NK-92 treated with Interleukin-12 subunit alpha and Interleukin-12 subunit beta, amount 100 ng/mL, for 24 hours (cell line): ENCODE data around the gene P4HB.
A peak's percentile ranks its signal among the peaks of the same experiment; 100 is the strongest.

Experiments used
- DNase-seq: peaks from one replicate; lab custom pipeline; 2025; lab: John Stamatoyannopoulos, UW

P4HB gene

DNA sequence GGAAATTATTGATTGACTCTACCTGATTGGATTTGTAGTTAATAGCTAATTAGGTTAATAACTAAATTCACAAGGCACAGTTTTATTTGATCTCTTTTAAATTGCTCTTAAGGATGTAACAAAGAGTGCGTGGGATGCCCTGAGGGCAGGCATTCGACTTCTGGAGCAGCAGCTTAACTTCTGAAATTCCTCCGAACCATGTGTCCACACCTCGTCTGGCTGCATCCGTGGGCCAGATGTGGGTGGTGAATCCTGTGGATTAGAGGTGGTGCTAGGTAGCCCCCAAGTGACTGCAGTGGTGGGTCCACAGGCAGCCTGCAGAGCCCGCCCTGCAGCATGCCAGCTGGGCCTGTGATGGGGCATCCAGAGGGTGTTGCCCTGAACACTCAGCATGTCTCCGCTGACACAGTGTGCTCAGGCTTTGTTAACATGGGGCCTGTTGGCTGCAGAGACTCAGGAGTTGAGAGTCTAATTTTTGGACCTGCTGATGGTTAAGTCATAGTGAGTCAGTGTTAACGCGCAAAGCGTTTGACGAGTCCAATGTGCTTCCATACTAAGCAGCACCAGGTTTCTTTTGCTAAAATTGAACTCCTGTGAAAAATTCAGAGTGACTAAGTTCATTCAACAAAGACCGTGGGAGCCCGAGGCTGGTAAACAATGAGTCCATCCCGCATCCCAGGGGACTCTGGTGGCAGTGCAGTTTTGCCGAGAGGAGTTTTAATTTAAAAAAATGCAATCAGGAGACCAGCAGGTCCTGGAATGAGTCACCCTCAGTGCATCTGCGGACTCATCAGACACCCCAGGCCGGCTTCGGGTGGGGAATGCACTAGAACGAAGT, 37.9 kb upstream of the P4HB start:
- no peak for DNase-seq

DNA sequence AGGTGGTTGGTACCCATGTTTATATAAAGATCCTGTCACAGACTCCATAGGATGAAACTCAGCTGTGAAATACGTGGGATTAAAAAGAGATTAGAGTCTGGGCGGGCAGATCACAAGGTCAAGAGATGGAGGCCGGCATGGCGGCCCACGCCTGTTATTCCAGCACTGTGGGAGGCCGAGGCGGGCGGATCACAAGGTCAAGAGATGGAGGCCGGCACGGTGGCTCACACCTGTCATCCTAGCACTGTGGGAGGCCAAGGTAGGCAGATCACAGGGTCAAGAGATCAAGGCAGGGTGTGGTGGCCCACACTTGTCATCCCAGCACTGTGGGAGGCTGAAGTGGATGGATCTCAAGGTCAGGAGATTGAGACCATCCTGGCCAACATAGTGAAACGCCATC, 35.1 kb upstream of the P4HB start:
- no peak for DNase-seq

DNA sequence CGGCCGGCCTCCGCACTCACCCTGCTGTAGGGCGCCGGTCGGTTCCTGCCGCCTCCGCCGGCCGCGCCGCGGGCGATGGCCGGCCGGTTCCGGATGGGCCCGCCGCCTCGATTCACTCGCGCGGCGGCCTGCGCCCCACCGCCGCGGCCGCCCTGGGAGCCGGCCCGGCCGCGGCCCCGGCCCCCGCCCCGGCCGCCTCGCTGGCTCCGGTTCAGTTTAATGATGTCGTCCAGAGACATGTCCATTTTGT, 30.9 kb upstream of the P4HB start:
- no peak for DNase-seq

DNA sequence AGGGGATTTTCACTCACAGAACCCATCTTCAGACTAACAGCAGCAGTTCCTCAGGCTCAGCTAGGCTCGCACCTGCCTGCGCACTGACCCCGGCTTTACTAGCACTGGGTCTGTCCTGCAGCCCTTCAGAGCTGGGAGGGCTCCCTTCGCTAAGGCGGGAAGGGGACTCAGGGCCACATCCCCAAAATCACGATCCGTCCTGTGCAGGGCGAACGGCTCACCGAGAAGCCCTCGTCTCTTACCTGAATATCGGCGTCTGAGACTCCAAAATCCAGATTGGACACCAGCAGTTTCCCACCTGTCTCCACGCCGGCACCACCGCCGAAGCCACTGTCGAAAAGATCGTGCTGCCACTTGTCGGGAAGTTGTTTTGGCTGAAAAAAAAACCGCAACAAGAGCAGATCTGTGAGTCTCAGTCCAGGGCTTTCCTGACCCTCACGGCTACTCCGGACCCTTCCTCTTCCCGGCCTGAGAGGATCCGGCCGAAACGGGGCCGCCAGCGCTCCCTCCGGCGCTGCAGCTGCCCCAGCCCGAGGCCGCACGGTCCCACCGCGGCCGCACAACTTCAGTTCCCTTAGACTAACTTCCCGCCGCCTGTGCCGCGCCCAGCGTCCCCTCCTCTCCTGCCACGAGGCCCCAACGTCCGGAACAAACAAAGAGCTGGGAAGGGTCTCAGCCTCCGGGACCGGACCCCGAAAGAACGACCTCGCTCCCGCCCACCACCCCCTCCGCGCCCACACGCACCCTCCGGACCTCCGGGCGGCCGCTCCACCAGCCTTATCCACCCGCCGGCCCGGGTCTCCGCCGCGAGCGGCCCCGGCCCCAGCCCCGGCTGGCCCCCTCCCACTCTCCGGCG, 30.3 kb upstream of the P4HB start:
- DNase-seq = no peak

- no peak for DNase-seq
Observed at GRCh38 chr17:81889602-81890001, 29.3 kb upstream of the P4HB start.

DNA sequence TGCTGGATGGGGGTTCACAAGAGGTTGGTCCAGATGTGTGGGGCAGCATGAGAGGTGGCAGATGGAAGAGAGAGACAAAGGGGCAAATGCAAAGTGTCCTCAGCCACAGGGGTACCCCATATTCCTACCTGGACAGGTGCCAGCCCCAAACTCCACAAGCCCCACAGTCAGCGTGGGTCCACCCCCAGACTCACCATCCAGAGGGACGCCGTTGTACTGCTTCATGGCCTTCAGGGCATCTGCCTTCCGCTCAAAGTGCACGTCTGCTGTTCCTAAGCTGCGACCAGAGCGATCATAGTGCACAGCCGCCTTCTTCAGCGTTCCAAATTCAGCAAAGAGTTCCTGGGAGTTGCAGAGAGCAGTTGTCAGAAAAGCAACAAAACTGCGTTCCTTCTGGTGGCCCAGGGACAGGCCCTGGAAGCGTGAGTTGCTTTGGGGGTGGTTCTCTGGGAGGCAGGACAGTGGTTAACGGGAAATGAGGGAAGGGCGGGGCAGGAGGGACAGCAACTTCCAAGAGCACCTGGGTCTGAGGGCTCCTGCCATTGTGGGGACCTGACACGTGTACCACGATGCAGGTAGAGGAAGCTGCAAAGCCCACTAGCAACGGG, 28.8 kb upstream of the P4HB start:
- no peak for DNase-seq

DNA sequence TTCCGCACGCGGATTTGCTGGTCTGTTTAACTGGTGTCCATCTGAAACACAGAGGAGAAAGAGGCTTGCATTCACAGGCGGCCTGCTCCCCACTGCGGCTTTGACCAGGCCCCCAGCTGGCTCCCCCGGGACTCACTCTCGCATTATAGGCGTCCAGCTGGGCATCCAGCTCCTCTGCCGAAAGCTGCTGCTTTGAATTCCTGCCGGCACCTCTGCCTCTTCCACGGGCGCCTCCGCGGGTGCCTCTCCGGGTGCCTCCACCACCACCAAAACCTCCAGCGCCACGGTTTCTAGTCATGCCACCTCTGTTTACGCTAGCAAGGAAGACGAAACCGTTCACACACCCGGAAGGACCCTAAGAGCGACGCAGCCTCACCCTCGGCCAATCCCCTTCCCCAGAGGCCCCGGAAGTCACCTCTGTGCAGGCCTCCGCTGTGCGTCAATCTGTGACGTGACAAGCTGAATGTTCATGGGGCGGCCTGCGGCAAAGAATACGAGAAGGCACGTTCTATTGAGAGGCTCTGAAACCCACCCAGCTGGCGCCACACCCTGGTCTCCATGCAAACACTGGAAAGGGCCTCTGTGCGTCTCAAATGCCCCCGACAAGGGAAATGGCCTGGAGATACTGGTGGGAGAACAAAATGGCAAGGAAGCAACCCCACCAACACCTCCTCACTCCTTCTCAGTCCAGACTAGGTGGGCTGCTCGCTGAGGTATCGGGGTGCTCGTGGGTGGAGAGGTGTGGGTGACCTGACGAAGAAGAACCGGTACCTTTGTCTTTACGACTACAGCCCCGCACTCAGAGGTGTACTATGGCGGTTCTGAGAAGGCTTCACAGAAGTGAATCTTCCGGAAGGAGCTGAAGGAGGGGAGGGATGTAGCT, 28.0 kb upstream of the P4HB start:
- no peak for DNase-seq

- no peak for DNase-seq
Observed at GRCh38 chr17:81885869-81886548, 25.7 kb upstream of the P4HB start.

DNA sequence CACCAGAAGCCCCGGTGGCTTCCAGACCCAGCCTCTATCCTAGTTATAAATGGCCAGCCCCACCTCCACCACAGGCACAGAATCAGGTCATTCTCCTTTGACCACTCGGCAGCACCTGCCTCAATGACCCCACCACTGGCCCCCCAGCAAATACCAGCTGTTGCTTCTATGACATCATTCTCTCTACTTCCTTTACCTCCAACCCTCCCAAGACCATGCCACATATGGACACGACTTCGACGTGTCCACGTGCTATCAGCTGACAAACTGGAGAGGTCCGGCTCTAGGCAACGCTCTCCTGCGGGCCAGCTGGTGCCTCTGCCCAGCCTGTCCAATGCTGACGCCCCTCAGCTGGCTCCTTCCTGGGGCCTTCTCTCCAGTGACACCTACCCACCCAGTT, 25.1 kb upstream of the P4HB start:
- DNase-seq = no peak

- no peak for DNase-seq
Observed at GRCh38 chr17:81884968-81885367, 24.6 kb upstream of the P4HB start.

DNA sequence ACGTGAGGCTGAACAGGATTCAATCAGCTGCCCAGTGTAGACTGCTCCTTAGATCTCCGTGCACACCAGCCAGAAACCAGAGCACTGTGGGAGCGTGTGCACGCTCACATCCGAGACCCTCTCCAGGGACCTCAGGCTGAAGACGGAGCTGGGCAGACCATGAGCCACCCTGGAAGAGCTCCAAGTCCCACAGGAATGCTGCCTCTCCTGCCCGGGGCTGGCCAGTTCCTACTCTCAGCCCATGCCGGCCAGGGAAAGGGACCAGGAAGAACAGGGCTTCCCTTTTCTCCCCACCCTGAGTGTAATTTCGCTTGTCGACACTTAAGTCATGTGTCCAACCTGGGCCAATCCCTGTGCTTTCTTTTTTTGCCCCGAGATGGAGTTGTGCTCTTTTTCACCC, 24.2 kb upstream of the P4HB start:
- DNase-seq = no peak

DNA sequence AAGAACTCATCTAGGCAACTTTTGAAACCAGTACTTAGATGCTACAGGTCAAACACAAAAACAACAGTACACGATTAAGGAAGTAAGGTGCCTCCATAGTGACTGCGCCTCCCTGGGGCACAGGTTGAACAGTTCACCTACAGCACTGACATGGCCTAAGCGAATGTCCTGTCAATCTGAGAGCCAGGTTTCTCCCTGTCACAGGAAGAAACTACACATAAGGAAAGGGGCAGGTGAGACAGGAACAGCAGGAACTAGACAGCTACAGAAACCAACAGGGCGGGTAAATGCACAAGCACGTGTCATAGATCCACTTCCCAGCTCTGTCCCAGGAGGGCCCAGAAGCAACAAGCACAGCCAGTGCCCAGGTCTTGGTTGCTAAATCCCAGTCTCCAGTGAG, 18.8 kb upstream of the P4HB start:
- no peak for DNase-seq

- DNase-seq = no peak
Observed at GRCh38 chr17:81878294-81878693, 18.0 kb upstream of the P4HB start.

DNA sequence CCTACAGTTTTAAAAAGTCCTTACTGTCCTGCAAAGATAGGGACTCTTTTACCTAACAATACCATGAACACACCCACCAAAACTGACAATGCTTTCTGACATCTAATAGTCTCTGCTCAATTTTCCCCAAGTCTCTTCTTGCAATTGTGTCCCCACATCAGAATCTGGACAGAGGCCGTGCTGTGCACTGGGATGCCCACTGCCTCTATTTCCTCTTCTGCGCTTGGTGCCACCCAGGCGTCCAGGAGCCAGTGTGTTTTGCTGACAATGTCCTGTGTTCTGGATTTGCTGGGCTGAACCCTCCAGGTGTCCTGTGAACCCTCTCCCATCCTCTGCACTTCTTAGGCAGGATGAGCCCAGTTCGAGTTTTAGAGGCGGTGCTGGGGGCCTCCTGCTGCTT, 17.2 kb upstream of the P4HB start:
- no peak for DNase-seq

- DNase-seq = peak; percentile 89
Observed at GRCh38 chr17:81871387-81872230, 11.3 kb upstream of the P4HB start.

DNA sequence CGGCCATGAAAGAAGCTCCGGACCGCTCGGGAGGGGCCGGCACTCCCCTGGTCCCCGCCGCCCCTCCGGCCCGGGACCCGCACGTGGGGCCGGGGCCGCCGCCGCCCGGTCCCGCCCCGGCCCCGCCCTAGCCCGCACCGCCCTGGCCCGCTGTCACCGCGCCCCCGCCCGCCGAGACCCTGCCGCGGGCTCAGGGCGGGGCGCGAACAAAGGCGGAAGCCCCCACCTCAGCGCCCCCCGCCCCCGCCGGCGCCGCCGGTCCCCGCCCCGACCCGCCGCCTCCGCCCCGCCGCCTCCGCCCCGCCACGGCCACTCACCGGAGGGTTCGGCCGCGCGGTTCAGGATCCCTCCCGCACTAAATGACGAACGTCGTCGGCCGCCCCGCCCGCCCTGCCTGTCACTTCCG, 10.6 kb upstream of the P4HB start, which contains the start of gene ARHGDIA:
ARHGDIA (minus strand) TSS at position 357 of the 406 bp plus-strand sequence. CDS start 1,407 bp downstream, outside the sequence.
- DNase-seq = no peak

- DNase-seq = peak; percentile 57
Observed at GRCh38 chr17:81870131-81870980, 10.0 kb upstream of the P4HB start.

DNA sequence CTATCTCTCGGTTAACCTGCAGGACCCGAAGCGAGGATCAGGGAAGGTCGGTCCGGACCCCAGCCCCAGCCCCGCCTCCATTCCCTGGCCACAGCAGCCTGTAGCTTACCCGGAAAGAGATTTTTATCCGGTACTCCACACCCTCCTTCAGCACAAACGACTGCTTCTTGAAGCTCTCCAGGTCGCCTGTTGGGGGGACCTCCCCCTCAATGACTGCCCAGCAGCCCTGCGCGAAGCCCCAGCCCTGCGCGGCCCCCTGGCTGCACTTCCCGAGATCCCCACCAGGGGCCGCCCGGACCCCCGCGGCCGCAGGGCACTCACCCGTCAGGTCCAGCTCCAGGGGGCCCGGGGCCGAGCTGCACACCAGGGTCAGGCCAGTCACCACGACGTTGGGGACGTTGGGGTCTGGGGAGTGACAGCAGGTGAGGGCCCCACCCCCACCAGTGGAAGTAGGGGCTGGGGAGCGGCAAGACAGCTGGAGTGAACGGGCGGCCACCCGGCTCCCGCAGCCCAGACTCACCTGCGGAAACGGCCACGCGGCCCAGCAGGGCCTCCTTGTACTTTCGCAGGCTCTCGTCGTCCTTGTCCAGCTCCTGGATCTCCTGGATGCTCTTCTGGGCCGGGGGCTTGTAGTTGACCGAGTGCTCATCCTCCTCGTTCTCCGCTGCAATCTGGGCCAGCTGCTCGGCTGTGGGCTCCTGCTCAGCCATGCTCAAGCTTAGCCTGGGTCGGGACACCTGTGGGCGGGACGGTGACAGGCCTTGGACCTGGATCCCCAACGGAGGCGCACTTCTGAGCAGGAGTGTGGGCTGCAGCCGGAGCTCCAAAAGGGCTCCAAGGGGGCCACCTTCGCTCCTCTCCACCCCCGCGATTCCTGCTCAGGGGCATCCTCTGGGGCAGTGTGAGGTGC, 9.1 kb upstream of the P4HB start:
- DNase-seq = no peak
